ENCODE data around the gene NR6A1.

Gene NR6A1

GRCh38 chr9:124479947-124480620 is 291.0 kb downstream of the NR6A1 start:
- Histone ChIP-seq H3K36me3 (ENCODE audit: control insufficient read depth, insufficient read depth, low read length) (no peaks in the 10 kb centered on the region), H3K27me3 (ENCODE audit: control insufficient read depth, insufficient read depth, low read length) (peaks cover 4% of the 10 kb centered on the region), H3K4me2 (ENCODE audit: low read length) (no peak overlapping the region), H3K79me2 (no peaks in the 10 kb centered on the region), H3K9ac (no peak overlapping the region), H3K9me3 (ENCODE audit: control insufficient read depth, low read length) (no peaks in the 10 kb centered on the region), H2AFZ (no peak overlapping the region), H3K27ac (no peak overlapping the region), H3K4me1 (no peaks in the 10 kb centered on the region), H3K4me3 (ENCODE audit: low read depth, low read length) (no peak overlapping the region)
- no peak for TF ChIP-seq CTCF (IDR thresholded peaks at IDR 0.05)

GRCh38 chr9:124479371-124479770 is 291.7 kb downstream of the NR6A1 start:
- H3K27me3 ChIP-seq (ENCODE audit: control insufficient read depth, insufficient read depth, low read length), result peaks cover 4% of the 10 kb centered on the region

DNA sequence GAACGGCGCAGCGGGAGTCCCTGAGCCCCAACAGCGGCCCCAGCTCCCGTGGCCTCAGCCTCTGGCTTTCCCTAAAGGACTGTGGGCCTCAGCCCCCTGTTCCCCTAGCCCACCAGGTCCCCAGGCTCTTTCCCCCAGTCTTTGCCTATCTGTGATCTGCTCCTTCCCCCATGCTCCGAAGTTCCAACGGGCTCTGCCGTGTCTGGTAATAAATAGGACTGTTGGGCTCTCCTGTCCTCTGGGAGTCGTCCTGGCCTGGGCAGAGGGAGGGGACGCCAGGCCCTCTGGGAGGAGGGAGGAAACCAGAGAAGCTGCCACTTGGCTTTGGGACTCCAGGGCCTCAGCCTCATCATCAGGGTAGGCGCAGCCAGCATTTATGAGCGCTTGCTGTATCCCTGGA is 292.8 kb downstream of the NR6A1 start:
- no peak for TF ChIP-seq CTCF (IDR thresholded peaks at IDR 0.05)
- no peak overlapping the region for H3K4me3 ChIP-seq (ENCODE audit: low read depth, low read length)
- H3K4me2 ChIP-seq (ENCODE audit: low read length), result no peak overlapping the region
- H2AFZ ChIP-seq, result no peak overlapping the region
- no peak overlapping the region for H3K9ac ChIP-seq
- H3K9me3 ChIP-seq (ENCODE audit: control insufficient read depth, low read length), result no peaks in the 10 kb centered on the region
- no peaks in the 10 kb centered on the region for H3K36me3 ChIP-seq (ENCODE audit: control insufficient read depth, insufficient read depth, low read length)
- H3K79me2 ChIP-seq, result no peaks in the 10 kb centered on the region
- peaks cover 4% of the 10 kb centered on the region for H3K27me3 ChIP-seq (ENCODE audit: control insufficient read depth, insufficient read depth, low read length)
- H3K27ac ChIP-seq, result no peak overlapping the region
- no peaks in the 10 kb centered on the region for H3K4me1 ChIP-seq

More at GRCh38 chr9:124479371-124479770, 291.7 kb downstream of the NR6A1 start:
- H3K4me2 ChIP-seq (ENCODE audit: low read length), result no peak overlapping the region
- H2AFZ ChIP-seq, result no peak overlapping the region
- TF ChIP-seq CTCF (IDR thresholded peaks at IDR 0.05), result no peak
- no peaks in the 10 kb centered on the region for H3K9me3 ChIP-seq (ENCODE audit: control insufficient read depth, low read length)
- no peak overlapping the region for H3K9ac ChIP-seq
- H3K4me3 ChIP-seq (ENCODE audit: low read depth, low read length), result no peak overlapping the region
- no peak overlapping the region for H3K27ac ChIP-seq
- no peaks in the 10 kb centered on the region for H3K79me2 ChIP-seq
- H3K4me1 ChIP-seq, result no peaks in the 10 kb centered on the region
- no peaks in the 10 kb centered on the region for H3K36me3 ChIP-seq (ENCODE audit: control insufficient read depth, insufficient read depth, low read length)

GRCh38 chr9:124477648-124478285 is 293.3 kb downstream of the NR6A1 start:
- Histone ChIP-seq H3K9ac (no peak overlapping the region), H3K79me2 (no peaks in the 10 kb centered on the region), H2AFZ (no peak overlapping the region), H3K9me3 (ENCODE audit: control insufficient read depth, low read length) (no peaks in the 10 kb centered on the region), H3K36me3 (ENCODE audit: control insufficient read depth, insufficient read depth, low read length) (no peaks in the 10 kb centered on the region), H3K4me1 (no peaks in the 10 kb centered on the region), H3K4me2 (ENCODE audit: low read length) (no peak overlapping the region), H3K27me3 (ENCODE audit: control insufficient read depth, insufficient read depth, low read length) (peaks cover 4% of the 10 kb centered on the region), H3K4me3 (ENCODE audit: low read depth, low read length) (no peak overlapping the region), H3K27ac (no peak overlapping the region)
- no peak for TF ChIP-seq CTCF (IDR thresholded peaks at IDR 0.05)

All from parathyroid adenoma (tissue), 2 donors.